OCI-LY7 (cell line): ENCODE measurements around the gene ANO1. TPM values are rescaled to one million over a fixed set of nuclear protein-coding genes. Genes with fewer than 3 reads are reported as not detected.

Source experiments
- BruUV-seq: library from RNA; stranded (reverse); fragments of 400-500 nt; replicated peaks from 2 replicates; lab custom pipeline; 2021; lab: Mats Ljungman, UMichigan
- CTCF ChIA-PET: fragments of 300-600 bp; sonication (Branson Sonifier 250); formaldehyde crosslinking; loops from one replicate; lab custom pipeline; 2022; ENCODE audit warnings: antibody characterized with exemption; ENCODE audit not compliant: unreplicated experiment; lab: Charles Lee
- POLR2A ChIA-PET: fragments of 300-600 bp; sonication (Branson Sonifier 250); formaldehyde crosslinking; loops from one replicate; lab custom pipeline; 2022; ENCODE audit warnings: antibody characterized with exemption; lab: Charles Lee
- DNase-seq: peaks from one replicate; pipeline ENCODE4 v3.0.0-alpha.2; 2015; ENCODE audit warnings: low spot score
- H2AFZ ChIP-seq: fragments of 200-600 bp; sonication (generic), shearing (Covaris generic); 2 replicates; pipeline ENCODE4 v1.6.1; 2014; ENCODE audit warnings: mild to moderate bottlenecking, antibody characterized with exemption, low read length, moderate library complexity
- H3K27ac ChIP-seq: fragments of 200-600 bp; sonication (generic); 2 replicates; pipeline ENCODE4 v1.5.1; 2014; ENCODE audit warnings: mixed run types, low read depth, mild to moderate bottlenecking, moderate library complexity, low read length, inconsistent platforms; ENCODE audit not compliant: poor library complexity, severe bottlenecking
- H3K36me3 ChIP-seq: fragments of 200-600 bp; sonication (generic); 2 replicates; pipeline ENCODE4 v1.6.1; 2014; ENCODE audit warnings: mild to moderate bottlenecking, antibody characterized with exemption, low read length, moderate library complexity, mixed read lengths; ENCODE audit not compliant: insufficient read depth
- H3K4me1 ChIP-seq: fragments of 200-600 bp; sonication (generic); 2 replicates; pipeline ENCODE4 v1.5.1; 2014; ENCODE audit warnings: mild to moderate bottlenecking, low read length; ENCODE audit not compliant: insufficient read depth, poor library complexity, severe bottlenecking
- H3K4me2 ChIP-seq: fragments of 200-600 bp; sonication (generic); 2 replicates; pipeline ENCODE4 v1.6.1; 2014; ENCODE audit warnings: mild to moderate bottlenecking, low read length
- H3K4me3 ChIP-seq: fragments of 200-600 bp; sonication (generic); 2 replicates; pipeline ENCODE4 v1.5.1; 2014; ENCODE audit warnings: mild to moderate bottlenecking, low read depth, low read length; ENCODE audit not compliant: poor library complexity, severe bottlenecking
- H3K79me2 ChIP-seq: fragments of 200-600 bp; sonication (generic); 2 replicates; pipeline ENCODE4 v1.6.1; 2016; ENCODE audit warnings: low read depth, mild to moderate bottlenecking, low read length, moderate library complexity, mixed read lengths; ENCODE audit not compliant: insufficient read depth
- H3K9me2 ChIP-seq: fragments of 200-600 bp; sonication (generic); 2 replicates; pipeline ENCODE4 v1.6.1; 2016; ENCODE audit warnings: mild to moderate bottlenecking, low read length, mixed read lengths; ENCODE audit not compliant: insufficient read depth
- H3K9me3 ChIP-seq: fragments of 200-600 bp; sonication (generic); 2 replicates; pipeline ENCODE4 v1.6.1; 2014; ENCODE audit warnings: mild to moderate bottlenecking, mixed run types, low read length, mixed read lengths
- H4K20me1 ChIP-seq: fragments of 200-600 bp; sonication (generic); 2 replicates; pipeline ENCODE4 v1.6.1; 2014; ENCODE audit warnings: mild to moderate bottlenecking, antibody characterized with exemption, low read length, moderate library complexity, mixed read lengths; ENCODE audit not compliant: insufficient read depth
- EZH2phosphoT487 ChIP-seq: fragments of 200-600 bp; sonication (generic); IDR thresholded peaks from 2 replicates; pipeline ENCODE4 v1.6.1; 2018; ENCODE audit warnings: low read depth, borderline replicate concordance, mild to moderate bottlenecking, mixed run types, antibody characterized with exemption, low read length, moderate library complexity, mixed read lengths
- intact Hi-C: fragments of 100-400 bp; cut with micrococcal nuclease; formaldehyde crosslinking; loops from one replicate; pipeline ENCODE4 v1.10.0; 2022; ENCODE audit not compliant: unreplicated experiment
- total RNA-seq, 2 experiments: library from RNA; depleted of rRNA in 1 of 2; stranded (reverse); fragments of >200 nt in 1 of 2; shearing (Covaris generic) in 1 of 2; gene quantifications; 2 replicates each; pipeline ENCODE4 v1.2.3, GENCODE V29; 2014 to 2022
- TF ChIP-seq, protein P1 (sequence below): fragments of 200-600 bp; sonication (generic); conservative IDR thresholded peaks from 2 replicates; pipeline ENCODE4 v1.5.1; 2014; ENCODE audit warnings: mild to moderate bottlenecking, antibody characterized with exemption, low read length, moderate library complexity, mixed read lengths

ANO1 gene
- total RNA-seq, 2 experiments from 2014 or later, result not detected

DNA sequence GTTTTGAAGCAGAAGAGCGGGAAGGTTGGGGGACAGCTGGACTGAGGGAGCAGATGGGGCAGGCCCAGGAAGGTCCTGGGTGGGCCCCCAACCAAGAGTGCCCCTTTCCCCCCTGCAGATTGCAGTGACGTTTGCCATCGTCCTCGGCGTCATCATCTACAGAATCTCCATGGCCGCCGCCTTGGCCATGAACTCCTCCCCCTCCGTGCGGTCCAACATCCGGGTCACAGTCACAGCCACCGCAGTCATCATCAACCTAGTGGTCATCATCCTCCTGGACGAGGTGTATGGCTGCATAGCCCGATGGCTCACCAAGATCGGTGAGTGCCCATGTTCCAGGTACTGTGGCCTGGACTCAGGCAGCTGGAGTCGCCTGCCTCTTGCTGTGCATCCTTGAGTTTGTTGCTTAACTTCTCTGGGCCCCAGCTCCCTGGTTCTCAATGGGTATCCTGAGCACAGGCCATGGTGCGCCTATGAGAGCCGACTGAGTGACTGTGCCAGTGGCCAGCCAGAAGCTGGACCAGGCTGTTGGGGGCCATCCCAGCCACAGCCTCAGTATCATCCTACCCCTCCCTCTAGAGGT, 83.0 kb downstream of the ANO1 start:
- ChIA-PET POLR2A (no interaction called here), CTCF (no interaction called here)
- H3K4me2 ChIP-seq, result no peak overlapping the region
- H3K27ac ChIP-seq, result no peak overlapping the region
- H3K79me2 ChIP-seq, result no peaks in the 10 kb centered on the region
- no peaks in the 10 kb centered on the region for H3K4me1 ChIP-seq
- no peak overlapping the region for H3K4me3 ChIP-seq
- no peaks in the 10 kb centered on the region for H3K9me2 ChIP-seq
- no peak for TF ChIP-seq EZH2phosphoT487
- TF ChIP-seq, protein P1, sequence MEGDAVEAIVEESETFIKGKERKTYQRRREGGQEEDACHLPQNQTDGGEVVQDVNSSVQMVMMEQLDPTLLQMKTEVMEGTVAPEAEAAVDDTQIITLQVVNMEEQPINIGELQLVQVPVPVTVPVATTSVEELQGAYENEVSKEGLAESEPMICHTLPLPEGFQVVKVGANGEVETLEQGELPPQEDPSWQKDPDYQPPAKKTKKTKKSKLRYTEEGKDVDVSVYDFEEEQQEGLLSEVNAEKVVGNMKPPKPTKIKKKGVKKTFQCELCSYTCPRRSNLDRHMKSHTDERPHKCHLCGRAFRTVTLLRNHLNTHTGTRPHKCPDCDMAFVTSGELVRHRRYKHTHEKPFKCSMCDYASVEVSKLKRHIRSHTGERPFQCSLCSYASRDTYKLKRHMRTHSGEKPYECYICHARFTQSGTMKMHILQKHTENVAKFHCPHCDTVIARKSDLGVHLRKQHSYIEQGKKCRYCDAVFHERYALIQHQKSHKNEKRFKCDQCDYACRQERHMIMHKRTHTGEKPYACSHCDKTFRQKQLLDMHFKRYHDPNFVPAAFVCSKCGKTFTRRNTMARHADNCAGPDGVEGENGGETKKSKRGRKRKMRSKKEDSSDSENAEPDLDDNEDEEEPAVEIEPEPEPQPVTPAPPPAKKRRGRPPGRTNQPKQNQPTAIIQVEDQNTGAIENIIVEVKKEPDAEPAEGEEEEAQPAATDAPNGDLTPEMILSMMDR, result no peak
- H3K36me3 ChIP-seq, result no peaks in the 10 kb centered on the region
- no peak overlapping the region for H2AFZ ChIP-seq
- no TSS peak for BruUV-seq
- H3K9me3 ChIP-seq, result no peaks in the 10 kb centered on the region
- intact Hi-C loops, result no loop called here
- no peaks in the 10 kb centered on the region for H4K20me1 ChIP-seq
- no peak for DNase-seq

- BruUV-seq, result no TSS peak
- H3K9me3 ChIP-seq, result no peaks in the 10 kb centered on the region
- POLR2A ChIA-PET, result interaction anchor here (0.6 kb wide), 1 partner anchor 451 kb away, joined by 3 read pairs; no protein-coding TSS in a partner anchor
- no peaks in the 10 kb centered on the region for H4K20me1 ChIP-seq
- CTCF ChIA-PET, result no interaction called here
- no peaks in the 10 kb centered on the region for H3K79me2 ChIP-seq
- no peak for DNase-seq
- no peak for TF ChIP-seq EZH2phosphoT487
- TF ChIP-seq, protein P1, result no peak
- H3K27ac ChIP-seq, result no peak overlapping the region
- no peak overlapping the region for H3K4me3 ChIP-seq
- H2AFZ ChIP-seq, result no peak overlapping the region
- no peaks in the 10 kb centered on the region for H3K36me3 ChIP-seq
- no peaks in the 10 kb centered on the region for H3K4me1 ChIP-seq
- intact Hi-C loops, result no loop called here
- no peak overlapping the region for H3K4me2 ChIP-seq
- H3K9me2 ChIP-seq, result no peaks in the 10 kb centered on the region
These were observed 86.6 kb downstream of the ANO1 start for GRCh38 chr11:70164705-70165104.

DNA sequence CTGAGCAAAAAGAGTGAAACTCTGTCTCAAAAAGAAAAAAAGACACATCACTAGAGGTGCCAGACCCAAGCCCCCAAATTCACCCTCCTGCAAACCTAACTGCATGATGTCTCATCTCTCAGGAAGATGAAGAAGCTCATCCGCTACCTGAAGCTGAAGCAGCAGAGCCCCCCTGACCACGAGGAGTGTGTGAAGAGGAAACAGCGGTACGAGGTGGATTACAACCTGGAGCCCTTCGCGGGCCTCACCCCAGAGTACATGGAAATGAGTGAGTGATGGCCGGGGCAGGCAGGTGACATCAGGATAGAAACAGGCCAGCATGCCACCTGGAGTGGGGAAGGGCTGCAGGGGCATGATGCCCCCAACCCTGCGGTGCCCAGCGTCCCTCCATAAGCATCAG, 89.0 kb downstream of the ANO1 start:
- POLR2A ChIA-PET, result no interaction called here
- no peaks in the 10 kb centered on the region for H3K36me3 ChIP-seq
- H2AFZ ChIP-seq, result no peak overlapping the region
- BruUV-seq, result no TSS peak
- no peaks in the 10 kb centered on the region for H3K79me2 ChIP-seq
- H3K4me1 ChIP-seq, result no peaks in the 10 kb centered on the region
- intact Hi-C loops, result no loop called here
- no peak overlapping the region for H3K4me3 ChIP-seq
- no peaks in the 10 kb centered on the region for H3K9me2 ChIP-seq
- DNase-seq, result no peak
- TF ChIP-seq, protein P1, result no peak
- TF ChIP-seq EZH2phosphoT487, result no peak
- H3K27ac ChIP-seq, result no peak overlapping the region
- H3K4me2 ChIP-seq, result no peak overlapping the region
- CTCF ChIA-PET, result no interaction called here
- H3K9me3 ChIP-seq, result no peaks in the 10 kb centered on the region
- H4K20me1 ChIP-seq, result no peaks in the 10 kb centered on the region
